ENCODE measurements around the gene ATF7IP. TPM values are rescaled to one million over a fixed set of nuclear protein-coding genes. Genes with fewer than 3 reads are reported as not detected.

The ATF7IP gene
- total RNA-seq, 2 donors from 2014 or later: 36.2 to 44.9 TPM

- no peak overlapping the region for H3K4me3 ChIP-seq
- no peak overlapping the region for H3K9ac ChIP-seq (ENCODE audit: low read depth in 2 of 2, low read length in 2 of 2)
- H3K27ac ChIP-seq: no peak overlapping the region
- intact Hi-C loops (cut with DNase I): no loop called here
- DNase-seq: no peak
- TF ChIP-seq CTCF (IDR thresholded peaks at IDR 0.05): no peak
- H3K4me1 ChIP-seq: no peaks in the 10 kb centered on the region
- H3K27me3 ChIP-seq: no peaks in the 10 kb centered on the region
- no peaks in the 10 kb centered on the region for H3K9me3 ChIP-seq
- H3K36me3 ChIP-seq: peaks cover 6% of the 10 kb centered on the region
These were observed 76.9 kb downstream of the ATF7IP start for GRCh38 chr12:14442221-14442881.

- Histone ChIP-seq H3K4me3 (no peak overlapping the region), H3K27ac (no peak overlapping the region), H3K27me3 (no peaks in the 10 kb centered on the region), H3K36me3 (no peaks in the 10 kb centered on the region), H3K9ac (ENCODE audit: low read depth in 2 of 2, low read length in 2 of 2) (no peak overlapping the region), H3K4me1 (no peaks in the 10 kb centered on the region), H3K9me3 (no peaks in the 10 kb centered on the region)
- intact Hi-C loops (cut with DNase I): no loop called here
- TF ChIP-seq CTCF (IDR thresholded peaks at IDR 0.05): no peak
- no peak for DNase-seq
These were observed 78.0 kb downstream of the ATF7IP start for GRCh38 chr12:14443531-14443930.

- no peaks in the 10 kb centered on the region for H3K36me3 ChIP-seq
- no peak for TF ChIP-seq CTCF (IDR thresholded peaks at IDR 0.05)
- no peak overlapping the region for H3K9ac ChIP-seq (ENCODE audit: low read depth in 2 of 2, low read length in 2 of 2)
- no peaks in the 10 kb centered on the region for H3K9me3 ChIP-seq
- DNase-seq: no peak
- no peaks in the 10 kb centered on the region for H3K27me3 ChIP-seq
- no peak overlapping the region for H3K4me3 ChIP-seq
- intact Hi-C loops (cut with DNase I): no loop called here
- H3K27ac ChIP-seq: no peak overlapping the region
- H3K4me1 ChIP-seq: no peaks in the 10 kb centered on the region
These were observed 85.0 kb downstream of the ATF7IP start for GRCh38 chr12:14450479-14450878.

- no peak for DNase-seq
- no peak overlapping the region for H3K9ac ChIP-seq (ENCODE audit: low read depth in 2 of 2, low read length in 2 of 2)
- TF ChIP-seq CTCF (IDR thresholded peaks at IDR 0.05): no peak
- H3K9me3 ChIP-seq: no peaks in the 10 kb centered on the region
- H3K27me3 ChIP-seq: no peaks in the 10 kb centered on the region
- no peaks in the 10 kb centered on the region for H3K36me3 ChIP-seq
- H3K27ac ChIP-seq: no peak overlapping the region
- no peak overlapping the region for H3K4me3 ChIP-seq
- H3K4me1 ChIP-seq: no peaks in the 10 kb centered on the region
- intact Hi-C loops (cut with DNase I): no loop called here
These were observed 86.9 kb downstream of the ATF7IP start for GRCh38 chr12:14452336-14452735.

GRCh38 chr12:14452865-14453264, 87.4 kb downstream of the ATF7IP start:
- no peak for DNase-seq
- H3K4me1 ChIP-seq: no peaks in the 10 kb centered on the region
- H3K9ac ChIP-seq (ENCODE audit: low read depth in 2 of 2, low read length in 2 of 2): no peak overlapping the region
- no peak overlapping the region for H3K27ac ChIP-seq
- TF ChIP-seq CTCF (IDR thresholded peaks at IDR 0.05): no peak
- no peaks in the 10 kb centered on the region for H3K9me3 ChIP-seq
- H3K27me3 ChIP-seq: no peaks in the 10 kb centered on the region
- intact Hi-C loops (cut with DNase I): no loop called here
- H3K36me3 ChIP-seq: no peaks in the 10 kb centered on the region
- H3K4me3 ChIP-seq: no peak overlapping the region
